ENCODE measurements around the gene RICTOR.

The RICTOR gene

DNA sequence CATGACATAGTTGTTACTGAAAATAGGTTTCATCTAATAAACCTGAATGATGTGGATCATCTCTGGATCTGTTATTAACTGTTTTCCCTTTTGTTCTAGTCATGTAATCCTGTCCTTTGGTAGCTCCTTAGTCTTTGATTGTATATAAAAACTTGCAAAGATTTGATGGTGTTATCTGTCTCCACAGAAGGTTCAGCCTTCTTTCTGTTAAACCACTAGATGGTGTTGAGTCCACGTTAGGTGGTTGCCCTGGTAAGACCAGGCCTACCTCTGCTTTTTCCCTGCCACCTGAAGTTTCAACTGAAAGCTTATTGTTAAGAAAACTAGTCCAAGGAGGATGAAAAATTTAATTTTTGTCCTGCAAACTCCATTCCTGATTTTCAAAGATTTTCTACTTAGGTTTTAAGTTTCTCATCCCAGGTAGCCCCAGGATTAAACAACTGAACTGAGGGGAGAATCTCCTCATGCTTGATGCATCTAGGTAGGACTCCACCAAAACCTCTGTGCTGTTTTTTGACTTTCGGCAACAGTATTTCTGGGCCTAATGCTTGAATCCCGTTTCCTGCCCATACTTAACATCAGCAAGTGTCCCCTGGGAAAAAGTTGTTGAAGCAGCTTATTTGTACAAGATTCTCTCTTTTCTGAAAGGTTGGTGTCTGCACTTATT, 68.5 kb downstream of the RICTOR start:
- Histone ChIP-seq H3K79me2 (ENCODE audit: insufficient read depth, low read length) (no peaks in the 10 kb centered on the region), H3K9me2 (ENCODE audit: low read depth, low read length) (no peaks in the 10 kb centered on the region), H3K36me3 (ENCODE audit: insufficient read depth, low read length) (peaks cover 16% of the 10 kb centered on the region; the same call in 1 of the 2 replicates), H3K27me3 (ENCODE audit: insufficient read depth, low read length) (no peaks in the 10 kb centered on the region), H3F3A (ENCODE audit: insufficient read depth, low read length) (no peaks in the 10 kb centered on the region), H2AFZ (ENCODE audit: low read length) (no peak overlapping the region), H4K20me1 (ENCODE audit: insufficient read depth, low read length) (no peaks in the 10 kb centered on the region), H3K9me3 (ENCODE audit: low read length) (no peaks in the 10 kb centered on the region), H3K4me2 (ENCODE audit: low read length) (no peak overlapping the region), H3K4me1 (ENCODE audit: insufficient read depth, low read length, severe bottlenecking) (no peaks in the 10 kb centered on the region), H3K9ac (ENCODE audit: low read length) (no peak overlapping the region), H3K4me3 (ENCODE audit: low read depth, low read length, poor library complexity, severe bottlenecking) (no peak overlapping the region), H3K27ac (ENCODE audit: low read depth, low read length, poor library complexity, severe bottlenecking) (no peak overlapping the region)
- TF ChIP-seq EZH2 (IDR thresholded peaks at IDR 0.05; ENCODE audit: borderline replicate concordance, low read length), result no peak
- TF ChIP-seq, protein P1, sequence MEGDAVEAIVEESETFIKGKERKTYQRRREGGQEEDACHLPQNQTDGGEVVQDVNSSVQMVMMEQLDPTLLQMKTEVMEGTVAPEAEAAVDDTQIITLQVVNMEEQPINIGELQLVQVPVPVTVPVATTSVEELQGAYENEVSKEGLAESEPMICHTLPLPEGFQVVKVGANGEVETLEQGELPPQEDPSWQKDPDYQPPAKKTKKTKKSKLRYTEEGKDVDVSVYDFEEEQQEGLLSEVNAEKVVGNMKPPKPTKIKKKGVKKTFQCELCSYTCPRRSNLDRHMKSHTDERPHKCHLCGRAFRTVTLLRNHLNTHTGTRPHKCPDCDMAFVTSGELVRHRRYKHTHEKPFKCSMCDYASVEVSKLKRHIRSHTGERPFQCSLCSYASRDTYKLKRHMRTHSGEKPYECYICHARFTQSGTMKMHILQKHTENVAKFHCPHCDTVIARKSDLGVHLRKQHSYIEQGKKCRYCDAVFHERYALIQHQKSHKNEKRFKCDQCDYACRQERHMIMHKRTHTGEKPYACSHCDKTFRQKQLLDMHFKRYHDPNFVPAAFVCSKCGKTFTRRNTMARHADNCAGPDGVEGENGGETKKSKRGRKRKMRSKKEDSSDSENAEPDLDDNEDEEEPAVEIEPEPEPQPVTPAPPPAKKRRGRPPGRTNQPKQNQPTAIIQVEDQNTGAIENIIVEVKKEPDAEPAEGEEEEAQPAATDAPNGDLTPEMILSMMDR (IDR thresholded peaks at IDR 0.05; ENCODE audit: low read length), result peak; percentile 54; the same call in 1 of the 2 replicates

DNA sequence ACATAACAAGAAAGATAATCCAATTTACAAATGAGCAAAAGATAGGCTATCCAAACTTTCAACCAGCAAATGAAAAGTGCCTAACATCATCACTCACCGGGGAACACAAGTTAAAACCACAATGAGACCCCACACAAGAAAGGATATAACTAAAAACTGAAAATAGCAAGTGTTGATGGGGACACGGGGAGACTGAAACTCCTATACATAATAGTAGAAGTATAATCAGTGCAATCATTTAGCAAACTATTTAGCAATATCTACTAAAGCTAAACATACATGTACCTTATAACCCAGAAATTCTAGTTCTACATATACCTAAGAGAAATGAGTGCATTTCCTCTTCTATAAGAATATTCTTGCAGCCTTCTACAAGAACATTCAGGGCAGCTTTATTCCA, 72.5 kb downstream of the RICTOR start:
- Histone ChIP-seq H3K9me2 (ENCODE audit: low read depth, low read length) (no peaks in the 10 kb centered on the region), H3K4me2 (ENCODE audit: low read length) (no peak overlapping the region), H3K27me3 (ENCODE audit: insufficient read depth, low read length) (no peaks in the 10 kb centered on the region), H3K36me3 (ENCODE audit: insufficient read depth, low read length) (peaks cover 17% of the 10 kb centered on the region; the same call in 1 of the 2 replicates), H3K9ac (ENCODE audit: low read length) (no peak overlapping the region), H4K20me1 (ENCODE audit: insufficient read depth, low read length) (no peaks in the 10 kb centered on the region), H3K9me3 (ENCODE audit: low read length) (no peaks in the 10 kb centered on the region), H3K4me1 (ENCODE audit: insufficient read depth, low read length, severe bottlenecking) (no peaks in the 10 kb centered on the region), H3F3A (ENCODE audit: insufficient read depth, low read length) (no peaks in the 10 kb centered on the region), H2AFZ (ENCODE audit: low read length) (no peak overlapping the region), H3K4me3 (ENCODE audit: low read depth, low read length, poor library complexity, severe bottlenecking) (no peak overlapping the region), H3K27ac (ENCODE audit: low read depth, low read length, poor library complexity, severe bottlenecking) (no peak overlapping the region), H3K79me2 (ENCODE audit: insufficient read depth, low read length) (no peaks in the 10 kb centered on the region)
- TF ChIP-seq, protein P1 (IDR thresholded peaks at IDR 0.05; ENCODE audit: low read length), result no peak
- no peak for TF ChIP-seq EZH2 (IDR thresholded peaks at IDR 0.05; ENCODE audit: borderline replicate concordance, low read length)

DNA sequence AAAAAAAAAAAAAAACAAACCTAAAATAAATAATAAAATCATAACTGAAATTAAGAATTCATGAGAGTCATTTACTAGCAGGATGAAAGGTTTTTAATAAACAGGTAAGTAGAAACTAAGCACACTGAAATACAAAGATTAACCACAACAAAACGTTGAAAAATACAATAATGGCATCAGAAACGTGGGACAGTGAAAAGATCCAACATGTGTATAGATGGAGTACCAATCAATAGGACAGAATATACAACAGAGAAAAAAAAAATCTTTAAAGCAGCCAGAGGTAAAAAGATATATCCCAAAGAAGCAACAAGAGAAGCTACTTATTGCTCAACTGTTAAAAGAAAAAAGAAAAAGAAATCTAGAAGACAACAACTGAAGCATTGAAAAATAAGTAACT, 75.2 kb downstream of the RICTOR start:
- TF ChIP-seq, protein P1 (IDR thresholded peaks at IDR 0.05; ENCODE audit: low read length), result no peak
- TF ChIP-seq EZH2 (IDR thresholded peaks at IDR 0.05; ENCODE audit: borderline replicate concordance, low read length), result no peak

More for the DNA sequence above, 75.2 kb downstream of the RICTOR start:
- H3K79me2 ChIP-seq (ENCODE audit: insufficient read depth, low read length), result no peaks in the 10 kb centered on the region
- H3K4me2 ChIP-seq (ENCODE audit: low read length), result no peak overlapping the region
- peaks cover 17% of the 10 kb centered on the region; the same call in 1 of the 2 replicates for H3K36me3 ChIP-seq (ENCODE audit: insufficient read depth, low read length)
- no peak overlapping the region for H2AFZ ChIP-seq (ENCODE audit: low read length)
- no peaks in the 10 kb centered on the region for H3F3A ChIP-seq (ENCODE audit: insufficient read depth, low read length)
- H3K4me3 ChIP-seq (ENCODE audit: low read depth, low read length, poor library complexity, severe bottlenecking), result no peak overlapping the region
- no peaks in the 10 kb centered on the region for H4K20me1 ChIP-seq (ENCODE audit: insufficient read depth, low read length)
- H3K27me3 ChIP-seq (ENCODE audit: insufficient read depth, low read length), result no peaks in the 10 kb centered on the region
- no peak overlapping the region for H3K9ac ChIP-seq (ENCODE audit: low read length)
- H3K9me2 ChIP-seq (ENCODE audit: low read depth, low read length), result no peaks in the 10 kb centered on the region
- no peaks in the 10 kb centered on the region for H3K9me3 ChIP-seq (ENCODE audit: low read length)
- no peak overlapping the region for H3K27ac ChIP-seq (ENCODE audit: low read depth, low read length, poor library complexity, severe bottlenecking)
- H3K4me1 ChIP-seq (ENCODE audit: insufficient read depth, low read length, severe bottlenecking), result no peaks in the 10 kb centered on the region
